ENCODE measurements around the gene HOXA6. TPM values are rescaled to one million over a fixed set of nuclear protein-coding genes. Genes with fewer than 3 reads are reported as not detected.

Gene HOXA6
- total and polyA plus RNA-seq, 9 of the 15 experiments (the other 6 are each of a cell fraction or from before 2014, with no cell fraction given), result not detected

DNA sequence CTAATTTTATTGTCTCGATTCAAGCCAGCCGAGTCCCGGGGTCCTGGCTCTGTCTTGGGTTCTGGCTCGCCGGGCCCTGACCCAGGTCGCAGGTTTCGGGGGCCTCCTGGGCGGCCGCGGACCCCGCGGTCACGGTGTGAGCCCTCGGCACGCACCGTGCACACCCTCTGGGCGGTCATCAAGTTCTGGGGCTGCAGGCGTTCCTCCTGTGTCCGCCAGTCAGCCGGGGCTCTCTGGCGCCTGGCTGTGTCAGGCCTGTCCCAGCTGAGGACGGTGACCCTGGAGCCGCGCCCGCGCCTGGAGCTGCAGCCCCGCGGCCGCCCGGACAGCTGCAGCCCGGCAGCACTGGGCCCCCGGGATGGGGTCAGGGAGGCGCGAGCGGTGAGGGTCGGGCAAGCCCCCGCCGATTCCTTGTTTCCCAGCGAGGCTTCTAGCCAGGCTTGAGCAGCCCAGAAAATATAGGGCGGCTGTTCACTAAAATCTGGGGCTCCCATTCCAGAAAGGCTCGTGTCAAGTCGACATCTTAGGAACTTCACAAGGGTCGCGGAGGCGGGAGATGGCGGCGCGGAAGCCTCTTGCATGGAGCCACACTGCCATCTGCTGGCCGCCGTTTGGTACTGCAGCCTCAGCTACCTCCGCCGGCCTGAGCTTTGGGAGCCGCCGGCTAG is 13.1 kb upstream of the HOXA6 start (continued):
- TF ChIP-seq, protein P1, sequence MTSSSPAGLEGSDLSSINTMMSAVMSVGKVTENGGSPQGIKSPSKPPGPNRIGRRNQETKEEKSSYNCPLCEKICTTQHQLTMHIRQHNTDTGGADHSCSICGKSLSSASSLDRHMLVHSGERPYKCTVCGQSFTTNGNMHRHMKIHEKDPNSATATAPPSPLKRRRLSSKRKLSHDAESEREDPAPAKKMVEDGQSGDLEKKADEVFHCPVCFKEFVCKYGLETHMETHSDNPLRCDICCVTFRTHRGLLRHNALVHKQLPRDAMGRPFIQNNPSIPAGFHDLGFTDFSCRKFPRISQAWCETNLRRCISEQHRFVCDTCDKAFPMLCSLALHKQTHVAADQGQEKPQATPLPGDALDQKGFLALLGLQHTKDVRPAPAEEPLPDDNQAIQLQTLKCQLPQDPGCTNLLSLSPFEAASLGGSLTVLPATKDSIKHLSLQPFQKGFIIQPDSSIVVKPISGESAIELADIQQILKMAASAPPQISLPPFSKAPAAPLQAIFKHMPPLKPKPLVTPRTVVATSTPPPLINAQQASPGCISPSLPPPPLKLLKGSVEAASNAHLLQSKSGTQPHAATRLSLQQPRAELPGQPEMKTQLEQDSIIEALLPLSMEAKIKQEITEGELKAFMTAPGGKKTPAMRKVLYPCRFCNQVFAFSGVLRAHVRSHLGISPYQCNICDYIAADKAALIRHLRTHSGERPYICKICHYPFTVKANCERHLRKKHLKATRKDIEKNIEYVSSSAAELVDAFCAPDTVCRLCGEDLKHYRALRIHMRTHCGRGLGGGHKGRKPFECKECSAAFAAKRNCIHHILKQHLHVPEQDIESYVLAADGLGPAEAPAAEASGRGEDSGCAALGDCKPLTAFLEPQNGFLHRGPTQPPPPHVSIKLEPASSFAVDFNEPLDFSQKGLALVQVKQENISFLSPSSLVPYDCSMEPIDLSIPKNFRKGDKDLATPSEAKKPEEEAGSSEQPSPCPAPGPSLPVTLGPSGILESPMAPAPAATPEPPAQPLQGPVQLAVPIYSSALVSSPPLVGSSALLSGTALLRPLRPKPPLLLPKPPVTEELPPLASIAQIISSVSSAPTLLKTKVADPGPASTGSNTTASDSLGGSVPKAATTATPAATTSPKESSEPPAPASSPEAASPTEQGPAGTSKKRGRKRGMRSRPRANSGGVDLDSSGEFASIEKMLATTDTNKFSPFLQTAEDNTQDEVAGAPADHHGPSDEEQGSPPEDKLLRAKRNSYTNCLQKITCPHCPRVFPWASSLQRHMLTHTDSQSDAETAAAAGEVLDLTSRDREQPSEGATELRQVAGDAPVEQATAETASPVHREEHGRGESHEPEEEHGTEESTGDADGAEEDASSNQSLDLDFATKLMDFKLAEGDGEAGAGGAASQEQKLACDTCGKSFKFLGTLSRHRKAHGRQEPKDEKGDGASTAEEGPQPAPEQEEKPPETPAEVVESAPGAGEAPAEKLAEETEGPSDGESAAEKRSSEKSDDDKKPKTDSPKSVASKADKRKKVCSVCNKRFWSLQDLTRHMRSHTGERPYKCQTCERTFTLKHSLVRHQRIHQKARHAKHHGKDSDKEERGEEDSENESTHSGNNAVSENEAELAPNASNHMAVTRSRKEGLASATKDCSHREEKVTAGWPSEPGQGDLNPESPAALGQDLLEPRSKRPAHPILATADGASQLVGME (CRISPR knock-in tag; IDR thresholded peaks at IDR 0.05), result no peak
- TF ChIP-seq SP1 (CRISPR knock-in tag; IDR thresholded peaks at IDR 0.05) (no peak), KDM5B (IDR thresholded peaks at IDR 0.05; ENCODE audit: insufficient replicate concordance, low read depth, low read length) (no peak), TGIF2 (CRISPR knock-in tag; IDR thresholded peaks at IDR 0.05) (0 out of 2 replicates have a peak, but pooled peaks have one; percentile 36), FOXM1 (IDR thresholded peaks at IDR 0.05; ENCODE audit: low read depth) (no peak), FOXM1 (CRISPR knock-in tag; IDR thresholded peaks at IDR 0.05; ENCODE audit: low read depth) (no peak), U2AF1 (optimal IDR thresholded peaks at IDR 0.05; ENCODE audit: low read depth, low read length) (no peak)
- TF ChIP-seq, protein P2, sequence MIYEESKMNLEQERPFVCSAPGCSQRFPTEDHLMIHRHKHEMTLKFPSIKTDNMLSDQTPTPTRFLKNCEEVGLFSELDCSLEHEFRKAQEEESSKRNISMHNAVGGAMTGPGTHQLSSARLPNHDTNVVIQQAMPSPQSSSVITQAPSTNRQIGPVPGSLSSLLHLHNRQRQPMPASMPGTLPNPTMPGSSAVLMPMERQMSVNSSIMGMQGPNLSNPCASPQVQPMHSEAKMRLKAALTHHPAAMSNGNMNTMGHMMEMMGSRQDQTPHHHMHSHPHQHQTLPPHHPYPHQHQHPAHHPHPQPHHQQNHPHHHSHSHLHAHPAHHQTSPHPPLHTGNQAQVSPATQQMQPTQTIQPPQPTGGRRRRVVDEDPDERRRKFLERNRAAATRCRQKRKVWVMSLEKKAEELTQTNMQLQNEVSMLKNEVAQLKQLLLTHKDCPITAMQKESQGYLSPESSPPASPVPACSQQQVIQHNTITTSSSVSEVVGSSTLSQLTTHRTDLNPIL (CRISPR knock-in tag; IDR thresholded peaks at IDR 0.05), result no peak
